Gastrocnemius medialis (tissue), 4 donors: ENCODE data around the gene SHISAL2A.

Source experiments
- POLR2A ChIP-seq, 2 donors: fragments of 450-650 bp; IDR thresholded peaks; one replicate each; pipeline ENCODE4 v1.6.1; 2017; ENCODE audit warnings: antibody characterized with exemption in 2 of 2, mild to moderate bottlenecking in 2 of 2, moderate library complexity in 2 of 2
- TF ChIP-seq, protein P1 (sequence below), 5 experiments: fragments of 450-650 bp in 3 of 5; fragments of 200-600 bp in 2 of 5; sonication (generic) in 2 of 5; IDR thresholded peaks in 4 of 5; conservative IDR thresholded peaks in 1 of 5; 1 replicate in 4 of 5; 2 replicates in 1 of 5; pipeline ENCODE4 v1.5.1; 2016 to 2019; ENCODE audit warnings: antibody characterized with exemption in 5 of 5, mild to moderate bottlenecking in 3 of 5, moderate library complexity in 3 of 5

GRCh38 chr1:52680353-52680752 lies 47.4 kb downstream of the SHISAL2A start:
- TF ChIP-seq, protein P1, sequence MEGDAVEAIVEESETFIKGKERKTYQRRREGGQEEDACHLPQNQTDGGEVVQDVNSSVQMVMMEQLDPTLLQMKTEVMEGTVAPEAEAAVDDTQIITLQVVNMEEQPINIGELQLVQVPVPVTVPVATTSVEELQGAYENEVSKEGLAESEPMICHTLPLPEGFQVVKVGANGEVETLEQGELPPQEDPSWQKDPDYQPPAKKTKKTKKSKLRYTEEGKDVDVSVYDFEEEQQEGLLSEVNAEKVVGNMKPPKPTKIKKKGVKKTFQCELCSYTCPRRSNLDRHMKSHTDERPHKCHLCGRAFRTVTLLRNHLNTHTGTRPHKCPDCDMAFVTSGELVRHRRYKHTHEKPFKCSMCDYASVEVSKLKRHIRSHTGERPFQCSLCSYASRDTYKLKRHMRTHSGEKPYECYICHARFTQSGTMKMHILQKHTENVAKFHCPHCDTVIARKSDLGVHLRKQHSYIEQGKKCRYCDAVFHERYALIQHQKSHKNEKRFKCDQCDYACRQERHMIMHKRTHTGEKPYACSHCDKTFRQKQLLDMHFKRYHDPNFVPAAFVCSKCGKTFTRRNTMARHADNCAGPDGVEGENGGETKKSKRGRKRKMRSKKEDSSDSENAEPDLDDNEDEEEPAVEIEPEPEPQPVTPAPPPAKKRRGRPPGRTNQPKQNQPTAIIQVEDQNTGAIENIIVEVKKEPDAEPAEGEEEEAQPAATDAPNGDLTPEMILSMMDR (IDR thresholded peaks at IDR 0.05 in 4 of 5, conservative IDR thresholded peaks at IDR 0.05 in 1 of 5) = no peak
- TF ChIP-seq POLR2A (IDR thresholded peaks at IDR 0.05) = no peak
